Fibroblast of lung (primary cell): ENCODE measurements around the gene CCDC27. TPM values are rescaled to one million over a fixed set of nuclear protein-coding genes. Genes with fewer than 3 reads are reported as not detected.
A peak's percentile ranks its signal among the peaks of the same experiment; 100 is the strongest.

ENCODE experiments used
- DNase-seq, 2 donors: peaks; one replicate each; pipeline versions ENCODE4 v3.0.0 to v3.0.0-alpha.2; 2010; ENCODE audit warnings: low read depth in 2 of 2
- H2AFZ ChIP-seq: 2 replicates; pipeline ENCODE4 v1.5.1; 2012; ENCODE audit warnings: low read length, control low read depth, inconsistent platforms
- H3K27ac ChIP-seq: 2 replicates; pipeline ENCODE4 v1.5.1; 2011; ENCODE audit warnings: low read length, control low read depth; ENCODE audit not compliant: insufficient read depth
- H3K27me3 ChIP-seq: 2 replicates; pipeline ENCODE4 v1.5.1; 2011; ENCODE audit warnings: mild to moderate bottlenecking, low read length; ENCODE audit not compliant: control insufficient read depth, insufficient read depth
- H3K36me3 ChIP-seq: 2 replicates; pipeline ENCODE4 v1.5.1; 2011; ENCODE audit warnings: low read length; ENCODE audit not compliant: control insufficient read depth, insufficient read depth
- H3K4me1 ChIP-seq: 2 replicates; pipeline ENCODE4 v1.5.1; 2011; ENCODE audit warnings: low read length; ENCODE audit not compliant: control insufficient read depth, insufficient read depth; ENCODE audit errors: extremely low read depth
- H3K4me2 ChIP-seq: 2 replicates; pipeline ENCODE4 v1.5.1; 2011; ENCODE audit warnings: low read length, control low read depth; ENCODE audit not compliant: insufficient read depth; ENCODE audit errors: extremely low read depth
- H3K4me3 ChIP-seq, 4 experiments: fragments of 200-600 bp in 1 of 4; sonication (generic) in 1 of 4; replicated peaks in 1 of 4; 2 replicates each; pipeline ENCODE4 v1.5.1; 2011 to 2016; ENCODE audit warnings: low read length in 4 of 4, low read depth in 3 of 4, mild to moderate bottlenecking in 3 of 4, control low read depth in 2 of 4, inconsistent platforms in 1 of 4, mixed read lengths in 1 of 4; ENCODE audit not compliant: insufficient read depth in 1 of 4; ENCODE audit errors: control extremely low read depth in 1 of 4
- H3K79me2 ChIP-seq: 2 replicates; pipeline ENCODE4 v1.5.1; 2012; ENCODE audit warnings: mild to moderate bottlenecking, low read length, inconsistent platforms; ENCODE audit not compliant: control insufficient read depth, insufficient read depth
- H3K9ac ChIP-seq: 2 replicates; pipeline ENCODE4 v1.5.1; 2011; ENCODE audit warnings: mild to moderate bottlenecking, low read length, control low read depth; ENCODE audit not compliant: insufficient read depth
- H3K9me3 ChIP-seq: 2 replicates; pipeline ENCODE4 v1.5.1; 2012; ENCODE audit warnings: low read depth, low read length; ENCODE audit not compliant: control insufficient read depth, insufficient read depth
- H4K20me1 ChIP-seq: 2 replicates; pipeline ENCODE4 v1.5.1; 2011; ENCODE audit warnings: low read length; ENCODE audit not compliant: control insufficient read depth, insufficient read depth; ENCODE audit errors: extremely low read depth
- CTCF ChIP-seq, 2 donors: IDR thresholded peaks in 1 of 2; conservative IDR thresholded peaks in 1 of 2; 1 replicate in 1 of 2; 2 replicates in 1 of 2; pipeline ENCODE4 v1.5.1; 2011 to 2012; ENCODE audit warnings: low read length in 2 of 2, control low read depth in 1 of 2, inconsistent platforms in 1 of 2, low read depth in 1 of 2, mild to moderate bottlenecking in 1 of 2
- EZH2 ChIP-seq: IDR thresholded peaks from 2 replicates; pipeline ENCODE4 v1.5.1; 2012; ENCODE audit warnings: low read length, control low read depth, mild to moderate bottlenecking; ENCODE audit errors: missing control alignments
- polyA plus RNA-seq, 2 donors: library from polyadenylated mRNA; depleted of rRNA in 1 of 2; stranded (reverse) in 1 of 2; unstranded in 1 of 2; fragments of >200 nt; gene quantifications; 2 replicates each; pipeline ENCODE4 v1.2.1, GENCODE V29; 2011 to 2012; ENCODE audit warnings: missing spikeins in 1 of 2
- total RNA-seq: library from RNA; depleted of rRNA; stranded (reverse); fragments of >200 nt; gene quantifications from 2 replicates; pipeline ENCODE4 v1.2.1, GENCODE V29; 2014

CCDC27 gene
- total and polyA plus RNA-seq, 2 donors (not counting 1 experiment from before 2014, with no cell fraction given), result not detected

GRCh38 chr1:3771108-3772026 lies 19.1 kb downstream of the CCDC27 start:
- no peak for TF ChIP-seq CTCF (conservative IDR thresholded peaks at IDR 0.05 in 1 of 2, IDR thresholded peaks at IDR 0.05 in 1 of 2; ENCODE audit: low read depth in 1 of 2, low read length in 2 of 2)
- TF ChIP-seq EZH2, result no peak
- peaks cover 5% of the 10 kb centered on the region for H3K4me1 ChIP-seq
- no peak overlapping the region for H3K9ac ChIP-seq
- peak overlapping the region in 2 of 4 experiments; percentile 42 to 60 for H3K4me3 ChIP-seq
- H3K79me2 ChIP-seq, result no peaks in the 10 kb centered on the region
- H4K20me1 ChIP-seq, result no peaks in the 10 kb centered on the region
- H3K4me2 ChIP-seq, result no peak overlapping the region
- DNase-seq, result no peak
- no peaks in the 10 kb centered on the region for H3K9me3 ChIP-seq
- no peaks in the 10 kb centered on the region for H3K27me3 ChIP-seq
- H3K36me3 ChIP-seq, result no peaks in the 10 kb centered on the region
- no peak overlapping the region for H3K27ac ChIP-seq
- H2AFZ ChIP-seq, result no peak overlapping the region

- no peak for TF ChIP-seq CTCF (conservative IDR thresholded peaks at IDR 0.05 in 1 of 2, IDR thresholded peaks at IDR 0.05 in 1 of 2; ENCODE audit: low read depth in 1 of 2, low read length in 2 of 2)
- TF ChIP-seq EZH2, result no peak
- Histone ChIP-seq H3K27me3 (no peaks in the 10 kb centered on the region), H3K9ac (peak overlapping the region; percentile 8), H3K27ac (no peak overlapping the region), H3K36me3 (no peaks in the 10 kb centered on the region), H2AFZ (peak overlapping the region; percentile 41), H4K20me1 (no peaks in the 10 kb centered on the region), H3K4me1 (peaks cover 5% of the 10 kb centered on the region), H3K4me2 (peak overlapping the region; percentile 71), H3K9me3 (no peaks in the 10 kb centered on the region), H3K4me3 (peak overlapping the region; percentile 33 to 60 (median 42)), H3K79me2 (no peaks in the 10 kb centered on the region)
- DNase-seq, result peak; percentile 66 to 72
Observed at GRCh38 chr1:3772027-3772714, 19.9 kb downstream of the CCDC27 start.
